Measurements from ENCODE around the gene FRMD6.
"Not testable (repeated sequence)": the region's sequence is repeated elsewhere in the genome, so short reads cannot be mapped to it uniquely, and the experiment has no call there.

Gene FRMD6

DNA sequence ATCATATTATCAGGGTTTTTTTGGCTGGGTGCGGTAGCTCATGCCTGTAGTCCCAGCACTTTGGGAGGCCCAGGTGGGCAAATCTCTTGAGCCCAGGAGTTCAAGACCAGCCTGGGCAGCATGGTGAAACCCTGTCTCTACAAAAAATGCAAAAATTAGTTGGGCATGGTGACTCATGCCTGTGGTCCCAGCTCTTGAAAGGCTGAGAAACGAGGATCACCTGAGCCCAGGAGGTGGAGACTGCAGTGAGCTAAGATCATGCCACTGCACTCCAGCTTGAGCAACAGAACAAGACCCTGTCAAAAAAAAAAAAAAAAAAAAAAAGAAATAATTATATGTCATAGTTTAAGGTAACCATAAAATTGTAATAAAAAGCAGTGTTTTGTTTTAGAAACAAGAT, 18.4 kb upstream of the FRMD6 start:
- not testable (repeated sequence) for DNase-seq

DNA sequence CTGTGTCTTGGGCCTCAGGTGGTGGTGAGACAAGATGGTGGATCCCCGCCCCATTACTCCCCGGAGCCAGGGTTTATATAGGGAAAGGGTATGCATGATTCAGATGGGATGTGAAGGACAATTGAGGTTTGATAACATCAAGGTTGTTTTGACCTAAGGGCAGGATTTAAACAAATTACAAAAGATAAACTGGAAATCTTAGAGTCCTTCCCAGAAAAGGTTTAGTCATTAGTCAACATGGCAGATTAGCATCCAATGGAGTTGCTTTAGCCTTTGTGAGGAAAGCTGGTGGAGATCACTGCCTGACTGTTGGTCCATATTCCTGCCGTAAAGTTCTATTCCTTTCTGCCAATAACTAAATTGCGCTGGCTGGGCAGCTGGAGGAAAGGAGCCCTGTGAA, 15.6 kb upstream of the FRMD6 start:
- no peak for DNase-seq

DNA sequence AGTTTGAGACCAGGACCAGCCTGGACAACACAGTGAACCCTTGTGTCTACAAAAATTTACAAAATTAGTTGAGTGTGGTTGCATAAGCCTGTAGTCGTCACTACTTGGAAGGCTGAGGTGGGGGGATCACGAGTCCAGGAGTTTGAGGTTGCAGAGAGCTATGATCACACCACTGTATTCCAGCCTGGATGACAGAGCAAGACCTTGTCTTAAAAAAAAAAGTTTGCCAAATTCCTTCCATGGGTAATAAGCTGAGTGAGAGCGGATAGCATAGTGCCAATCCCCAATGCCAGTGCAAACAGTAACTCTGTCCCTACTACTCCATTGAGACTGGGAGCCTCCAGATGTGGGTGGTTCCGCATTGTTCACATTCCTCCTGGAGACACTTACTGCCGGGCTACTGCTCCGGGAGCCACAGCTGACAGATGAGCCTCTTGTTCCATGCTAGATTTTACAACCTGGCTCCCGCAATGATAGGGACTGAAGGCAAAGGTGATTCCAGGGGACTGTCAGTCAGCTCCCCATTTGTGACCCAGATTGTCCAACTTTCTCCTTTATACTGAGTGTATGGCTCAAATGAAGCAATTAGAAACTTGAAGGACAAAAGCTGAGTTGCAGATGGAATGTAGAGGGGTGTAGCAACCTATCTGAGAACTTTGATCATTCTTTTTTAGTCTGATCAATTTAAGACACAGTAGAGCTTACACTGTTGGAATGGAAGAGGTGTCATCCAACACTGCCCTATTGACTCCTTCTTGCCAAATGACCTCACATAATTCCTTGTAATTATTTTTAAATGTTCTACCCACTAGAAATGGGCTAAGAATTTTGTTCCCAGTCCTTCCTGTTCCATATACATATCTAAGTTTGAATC, 13.4 kb upstream of the FRMD6 start:
- DNase-seq = no peak

DNA sequence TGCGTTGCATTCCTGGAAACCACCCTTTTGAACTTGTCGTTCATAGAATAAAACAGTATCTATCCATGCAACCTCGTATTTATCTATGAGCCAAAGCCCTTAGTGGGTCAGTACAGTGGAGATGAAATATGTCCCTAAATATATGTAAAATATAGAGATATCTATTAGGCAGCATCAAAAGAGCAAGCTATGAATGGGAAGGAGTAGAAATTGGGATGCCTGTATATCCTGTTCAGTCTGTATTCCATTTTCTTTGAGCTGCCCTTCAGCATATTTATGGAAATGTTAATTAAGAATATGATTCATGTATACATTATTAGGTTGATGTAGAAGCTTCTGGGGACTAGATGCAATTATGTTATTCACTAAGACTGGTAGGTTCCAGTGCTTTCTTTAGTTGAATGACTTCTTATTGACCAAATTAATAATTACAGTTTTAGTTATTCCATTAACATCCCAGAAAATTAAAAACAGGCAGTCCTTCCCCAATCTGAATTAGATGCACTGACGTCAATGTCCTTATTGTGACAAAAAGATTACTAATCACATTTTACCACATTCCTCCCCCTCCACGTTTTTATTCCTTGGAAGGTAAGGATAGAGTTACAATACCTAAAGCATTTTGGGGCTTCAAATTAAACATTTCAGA, 11.9 kb upstream of the FRMD6 start:
- no peak for DNase-seq

DNA sequence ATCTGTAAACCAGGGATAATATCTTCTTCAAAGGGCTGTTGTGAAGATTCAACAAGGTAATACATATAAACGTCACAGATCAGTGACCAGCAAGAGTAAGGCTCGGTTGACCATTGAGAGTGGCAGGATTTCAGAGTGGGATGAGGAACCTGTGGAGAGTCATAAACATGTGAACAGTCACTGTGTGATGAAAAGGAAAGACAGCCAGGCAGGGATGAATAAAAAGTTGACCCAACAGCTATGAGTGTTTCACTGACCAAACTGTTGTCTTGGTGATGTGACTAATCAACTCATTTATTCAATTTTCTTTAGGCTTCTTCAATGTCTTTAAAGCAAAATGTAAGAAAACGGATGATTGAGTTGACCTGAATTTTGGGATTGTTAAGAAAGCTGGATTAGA, 8.6 kb upstream of the FRMD6 start:
- DNase-seq = no peak

DNA sequence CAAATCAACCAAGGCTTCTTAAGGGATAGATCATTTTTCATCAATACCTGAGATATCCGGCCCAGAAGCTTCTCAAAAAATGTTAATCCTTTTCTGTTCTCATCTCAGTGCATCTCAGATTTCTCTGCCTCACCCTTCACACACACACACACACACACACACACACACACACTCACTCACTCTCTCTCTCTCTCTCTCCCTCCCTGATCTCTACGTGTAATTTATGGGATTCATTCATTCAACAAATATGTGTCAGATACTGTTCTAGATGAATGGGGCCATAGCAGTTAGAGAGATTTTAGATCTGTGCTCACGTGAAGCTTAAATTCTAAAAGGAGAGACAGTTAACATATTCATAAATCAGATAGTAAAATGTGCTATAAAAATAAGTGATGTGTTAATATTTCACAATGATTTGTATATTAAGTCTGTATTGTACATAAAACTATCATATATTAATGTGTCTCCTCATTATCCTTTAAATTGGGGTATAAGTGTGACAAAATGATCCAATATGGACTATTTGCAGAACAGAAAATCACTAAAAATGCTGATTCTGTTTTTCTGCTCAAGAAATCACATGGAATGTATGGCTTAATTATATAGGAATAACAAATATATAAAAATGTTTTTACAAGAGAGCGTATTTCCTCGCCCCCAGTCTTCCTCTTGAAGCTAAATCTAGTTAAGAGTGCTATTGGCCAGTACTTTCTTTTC, 7.3 kb upstream of the FRMD6 start:
- DNase-seq = no peak

- no peak for DNase-seq
Observed at GRCh38 chr14:51648296-51648695, 3.4 kb upstream of the FRMD6 start.

DNA sequence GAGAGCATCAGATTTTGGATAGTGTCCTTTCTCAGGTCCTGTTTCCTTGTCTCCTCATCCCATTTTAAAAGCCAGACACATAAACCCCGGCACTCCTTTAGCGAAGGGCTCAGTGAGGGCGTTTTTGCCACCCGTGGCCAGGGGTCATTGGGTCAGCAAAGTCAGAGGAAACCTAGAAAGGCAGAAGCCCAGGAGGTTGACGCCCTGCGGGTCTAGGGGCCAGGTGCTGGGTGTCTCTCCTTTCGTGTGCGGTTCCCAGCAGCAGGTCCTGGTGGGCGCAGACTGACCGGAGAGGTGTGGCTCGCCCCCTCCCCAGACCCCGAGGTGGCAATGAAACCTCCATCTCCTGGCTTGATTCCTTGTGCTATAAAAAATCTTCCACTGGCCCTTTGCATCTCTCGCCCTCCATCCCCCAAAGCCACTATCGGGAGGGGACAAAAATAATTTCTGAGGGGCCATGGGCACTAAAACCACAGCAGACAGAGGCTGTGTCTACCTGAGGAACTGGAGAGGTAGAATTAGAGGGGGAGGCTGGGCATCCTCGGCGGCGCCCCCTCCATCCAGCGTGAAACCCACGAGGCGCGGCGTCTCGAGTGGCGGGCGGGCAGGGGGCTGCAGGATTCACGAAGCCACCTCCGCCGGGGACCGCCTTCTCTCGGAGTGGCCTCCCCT, 858 bp upstream of the FRMD6 start:
- no peak for DNase-seq

DNA sequence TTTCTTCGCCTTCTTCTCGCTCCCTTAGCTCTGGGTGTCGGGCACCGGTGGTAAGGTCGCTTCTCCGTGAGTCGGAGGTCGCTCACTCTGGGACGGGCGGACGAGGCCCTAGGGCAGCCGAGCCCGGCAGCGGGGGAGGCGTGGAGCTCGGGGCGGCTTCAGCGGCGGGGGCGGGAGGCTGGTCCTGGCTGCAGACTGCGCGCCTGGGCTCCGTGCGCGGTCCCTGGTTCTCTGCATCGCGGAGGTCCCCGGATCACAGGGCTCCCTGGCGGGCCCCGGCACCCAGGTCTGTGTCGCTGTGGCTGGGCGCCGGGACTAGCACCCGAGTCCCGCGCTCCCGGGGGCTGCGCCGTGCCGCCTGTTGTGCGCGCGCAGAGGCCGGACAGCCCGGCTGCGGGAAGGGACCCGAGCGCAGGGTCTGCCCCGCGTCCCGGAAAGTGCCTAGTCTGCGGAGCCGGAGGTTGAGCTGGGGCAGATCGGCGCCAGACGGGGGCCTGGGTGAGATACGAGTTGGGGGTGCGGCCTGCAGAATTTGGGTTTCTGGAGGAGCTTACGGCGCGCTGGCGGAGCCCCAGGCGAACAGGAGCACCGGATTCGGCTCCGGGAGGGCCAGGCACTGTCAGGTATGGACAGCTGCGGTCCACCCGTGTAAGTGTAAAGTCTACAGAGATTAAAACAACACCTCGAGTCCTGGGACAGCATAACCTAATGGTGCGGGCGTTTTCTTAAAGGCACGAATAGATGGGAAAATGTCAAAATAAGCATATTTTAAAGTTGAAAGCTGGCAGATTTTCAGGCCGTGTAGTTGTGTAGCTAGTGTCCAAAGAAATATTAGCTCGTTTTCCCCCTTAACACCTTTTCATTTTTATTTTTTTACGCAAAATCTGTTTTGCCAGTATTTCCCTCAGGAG, 713 bp downstream of the FRMD6 start:
- no peak for DNase-seq

- DNase-seq = no peak
Observed at GRCh38 chr14:51653079-51653774, 1.5 kb downstream of the FRMD6 start.

GRCh38 chr14:51653775-51654532, 2.2 kb downstream of the FRMD6 start:
- DNase-seq = no peak

GRCh38 chr14:51654533-51654845, 2.8 kb downstream of the FRMD6 start:
- no peak for DNase-seq

- DNase-seq = no peak
Observed at GRCh38 chr14:51657762-51658161, 6.1 kb downstream of the FRMD6 start.

DNA sequence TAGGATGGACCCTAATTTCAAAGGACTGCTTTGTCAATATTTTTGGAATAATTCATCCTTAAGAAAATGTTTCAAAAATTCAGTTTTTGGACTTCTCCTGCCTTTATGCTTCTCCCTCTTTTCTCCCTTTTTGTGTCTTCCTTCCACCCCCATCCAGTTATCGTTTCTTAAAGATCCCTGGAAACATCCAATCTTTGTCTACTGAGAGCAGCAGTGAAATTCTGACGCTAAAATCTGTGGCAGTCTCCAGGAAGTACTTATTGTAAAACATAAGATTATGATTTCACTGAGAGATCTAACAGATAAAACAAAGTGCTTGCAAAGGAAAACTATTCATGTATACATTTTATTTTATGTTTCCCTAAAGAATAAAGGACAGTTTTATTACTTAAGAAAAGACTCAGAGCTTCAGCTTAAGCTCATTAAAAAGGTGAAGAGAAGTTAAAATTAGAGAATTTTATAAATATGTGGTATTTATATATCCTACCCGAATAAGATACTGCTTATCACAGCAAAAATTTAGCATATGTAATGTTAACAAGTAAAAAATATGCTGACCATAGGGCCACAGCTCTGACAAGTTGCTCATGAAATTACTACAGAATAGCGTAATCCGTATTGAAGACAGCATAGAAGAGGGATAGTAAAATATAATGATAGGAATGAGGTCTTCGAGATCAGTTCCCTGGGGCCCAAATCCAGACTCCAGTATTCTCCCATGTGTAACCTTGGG, 6.9 kb downstream of the FRMD6 start:
- no peak for DNase-seq

DNA sequence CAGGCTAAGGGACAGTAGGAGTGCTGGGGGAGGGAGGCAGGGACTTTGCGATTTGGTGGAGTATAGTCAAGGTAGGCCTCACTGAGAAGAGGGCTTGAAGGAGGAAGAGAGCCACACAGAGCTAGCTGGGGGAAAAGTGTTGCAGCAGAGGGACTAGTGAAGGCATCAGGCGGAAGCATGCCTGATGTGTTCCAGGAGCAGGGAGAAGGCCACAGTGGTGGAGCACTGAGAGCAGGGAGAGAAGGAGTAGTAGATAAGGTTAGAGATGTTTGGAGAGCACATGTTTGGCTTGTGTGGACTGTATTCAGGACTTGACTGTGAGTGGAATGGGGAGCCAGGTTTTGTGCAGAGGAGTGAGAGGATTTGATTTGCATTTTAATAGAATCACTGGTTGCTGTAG, 9.0 kb downstream of the FRMD6 start:
- DNase-seq = no peak

DNA sequence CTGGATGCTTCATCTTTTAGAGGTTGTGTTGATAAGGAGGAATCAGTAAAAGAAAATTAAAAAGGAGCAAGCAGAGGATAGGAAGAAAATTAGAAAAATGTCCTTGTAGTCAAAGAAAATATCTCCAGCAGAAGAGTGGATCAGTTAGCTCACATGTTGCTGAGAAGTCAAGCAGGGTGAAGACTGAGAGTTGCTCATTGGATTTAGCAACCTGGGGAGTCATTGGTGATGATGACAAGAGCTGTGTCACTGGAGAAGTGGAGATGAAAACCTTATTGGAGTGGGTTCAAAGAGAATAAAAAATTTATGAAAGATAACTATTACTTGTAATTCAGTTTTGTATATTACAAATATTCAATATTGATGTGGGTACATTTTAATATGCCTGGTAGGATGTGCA, 9.8 kb downstream of the FRMD6 start:
- DNase-seq = no peak

DNA sequence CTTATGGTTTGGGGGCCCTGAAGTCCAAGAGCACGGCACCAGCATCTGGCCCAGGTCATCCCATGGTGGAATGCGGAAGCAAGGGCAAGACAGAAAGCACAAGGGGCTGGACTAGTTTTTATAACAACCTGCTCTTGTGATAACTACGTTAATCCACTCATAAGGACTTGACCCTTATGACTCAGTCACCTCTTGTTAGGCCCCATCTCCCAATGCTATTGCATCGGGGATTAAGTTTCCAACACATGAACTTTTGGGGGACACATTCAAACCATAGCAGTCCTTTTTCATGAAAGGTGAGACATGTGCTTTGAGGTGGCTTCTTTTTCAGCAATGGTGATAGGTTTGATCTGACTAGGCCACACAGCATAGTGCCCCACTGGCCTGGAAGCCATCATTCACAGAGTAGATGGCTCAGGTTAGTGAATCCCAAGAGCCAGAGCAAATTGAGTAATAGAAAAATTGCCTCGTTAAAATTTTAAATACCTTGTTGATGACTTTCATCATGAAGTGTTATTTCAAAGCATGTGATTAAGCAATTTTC, 12.1 kb downstream of the FRMD6 start:
- DNase-seq = no peak

DNA sequence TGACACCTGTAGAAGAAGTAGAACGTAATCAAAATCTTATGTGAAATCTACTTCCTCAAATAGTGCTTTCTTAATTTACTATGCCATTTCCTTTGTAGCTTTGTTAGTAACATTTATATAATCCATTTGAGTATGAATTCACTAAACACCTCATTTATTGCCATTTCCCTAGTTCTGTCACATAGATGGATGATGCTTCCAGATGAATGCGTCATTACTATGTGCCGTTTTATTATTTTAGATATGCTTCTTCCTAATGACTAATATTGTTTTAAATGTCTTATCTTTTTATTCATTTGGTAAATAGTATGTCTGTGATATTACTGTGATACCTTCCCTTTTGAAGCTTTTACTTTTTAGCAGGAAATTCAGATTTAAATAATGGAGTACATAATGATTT, 14.4 kb downstream of the FRMD6 start:
- no peak for DNase-seq

DNA sequence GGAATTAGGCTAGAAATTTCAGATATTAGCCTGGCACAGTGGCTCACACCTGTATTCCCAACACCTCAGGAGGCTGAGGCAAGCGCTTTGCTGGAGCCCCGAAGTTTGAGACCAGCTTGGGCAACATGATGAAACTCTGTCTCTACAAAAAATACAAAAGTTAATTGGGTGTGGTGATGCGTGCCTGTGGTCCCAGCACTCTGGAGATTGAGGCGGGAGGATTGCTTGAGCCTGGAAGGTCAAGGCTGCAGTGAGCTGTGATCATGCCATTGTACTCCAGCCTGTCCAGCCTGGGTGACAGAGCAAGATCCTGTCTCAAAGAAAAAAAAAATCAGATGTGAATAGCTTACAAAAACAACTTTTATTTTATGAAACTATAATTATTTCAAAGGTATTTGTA, 15.1 kb downstream of the FRMD6 start:
- DNase-seq = no peak

DNA sequence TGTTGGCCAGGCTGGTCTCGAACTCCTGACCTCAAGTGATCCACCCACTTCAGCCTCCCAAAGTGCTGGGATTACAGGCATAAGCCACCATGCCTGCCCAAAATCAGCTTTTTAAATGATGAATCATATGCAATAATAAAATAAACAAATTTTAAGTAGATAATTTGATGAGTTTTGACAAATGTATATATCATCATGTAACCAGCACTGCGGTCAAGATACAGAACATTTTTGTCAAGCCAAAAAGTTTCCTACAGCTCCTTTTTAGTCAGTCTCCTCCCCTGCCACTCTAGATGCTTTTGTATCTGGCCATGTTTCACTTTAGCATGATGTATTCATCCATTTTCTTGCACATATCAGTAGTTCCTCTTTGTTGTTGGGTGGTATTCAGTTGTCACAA, 17.2 kb downstream of the FRMD6 start:
- no peak for DNase-seq
